ENCODE results near the gene CELSR2. TPM values are rescaled to one million over a fixed set of nuclear protein-coding genes. Genes with fewer than 3 reads are reported as not detected.

The CELSR2 gene
- total RNA-seq, 4 donors from 2014 or later: 14.0 to 16.7 (median 16.3) TPM

DNA sequence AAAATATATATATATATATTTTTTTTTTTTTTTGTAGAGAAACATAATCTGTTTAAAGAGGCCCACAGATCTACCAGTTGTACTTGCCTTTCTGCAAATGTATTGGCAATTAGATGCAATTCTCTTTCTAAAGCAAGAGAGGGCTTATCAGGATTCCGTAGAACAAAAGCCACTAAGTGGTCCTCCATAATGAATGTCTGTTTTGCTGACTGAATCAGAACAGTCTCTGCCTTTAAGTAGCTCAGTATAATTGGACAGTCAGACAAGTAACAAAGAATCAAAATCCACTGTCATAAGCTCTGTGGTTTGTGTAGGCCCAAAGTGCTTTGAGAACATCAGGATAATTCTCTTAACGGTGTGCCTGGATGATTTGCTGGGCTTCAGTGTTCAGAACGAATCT, 18.3 kb upstream of the CELSR2 start:
- TF ChIP-seq POLR2A (IDR thresholded peaks at IDR 0.05) (no peak), EP300 (IDR thresholded peaks at IDR 0.05) (no peak)
- TF ChIP-seq, protein P1, sequence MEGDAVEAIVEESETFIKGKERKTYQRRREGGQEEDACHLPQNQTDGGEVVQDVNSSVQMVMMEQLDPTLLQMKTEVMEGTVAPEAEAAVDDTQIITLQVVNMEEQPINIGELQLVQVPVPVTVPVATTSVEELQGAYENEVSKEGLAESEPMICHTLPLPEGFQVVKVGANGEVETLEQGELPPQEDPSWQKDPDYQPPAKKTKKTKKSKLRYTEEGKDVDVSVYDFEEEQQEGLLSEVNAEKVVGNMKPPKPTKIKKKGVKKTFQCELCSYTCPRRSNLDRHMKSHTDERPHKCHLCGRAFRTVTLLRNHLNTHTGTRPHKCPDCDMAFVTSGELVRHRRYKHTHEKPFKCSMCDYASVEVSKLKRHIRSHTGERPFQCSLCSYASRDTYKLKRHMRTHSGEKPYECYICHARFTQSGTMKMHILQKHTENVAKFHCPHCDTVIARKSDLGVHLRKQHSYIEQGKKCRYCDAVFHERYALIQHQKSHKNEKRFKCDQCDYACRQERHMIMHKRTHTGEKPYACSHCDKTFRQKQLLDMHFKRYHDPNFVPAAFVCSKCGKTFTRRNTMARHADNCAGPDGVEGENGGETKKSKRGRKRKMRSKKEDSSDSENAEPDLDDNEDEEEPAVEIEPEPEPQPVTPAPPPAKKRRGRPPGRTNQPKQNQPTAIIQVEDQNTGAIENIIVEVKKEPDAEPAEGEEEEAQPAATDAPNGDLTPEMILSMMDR (IDR thresholded peaks at IDR 0.05): no peak
- H3K9me3 ChIP-seq: no peaks in the 10 kb centered on the region
- 46 to 58% methylated on average over 3 of the region's 3 CpGs for WGBS, 2 donors
- H3K4me1 ChIP-seq: peaks cover 0 to 3% (median 0%) of the 10 kb centered on the region in 4 donors
- no peak overlapping the region for H3K4me3 ChIP-seq
- H3K27me3 ChIP-seq: no peaks in the 10 kb centered on the region
- DNase-seq (ENCODE audit: low spot score in 2 of 2): no peak
- no peak overlapping the region for H3K27ac ChIP-seq
- H3K36me3 ChIP-seq: peaks cover 3 to 91% (median 30%) of the 10 kb centered on the region in 3 donors

DNA sequence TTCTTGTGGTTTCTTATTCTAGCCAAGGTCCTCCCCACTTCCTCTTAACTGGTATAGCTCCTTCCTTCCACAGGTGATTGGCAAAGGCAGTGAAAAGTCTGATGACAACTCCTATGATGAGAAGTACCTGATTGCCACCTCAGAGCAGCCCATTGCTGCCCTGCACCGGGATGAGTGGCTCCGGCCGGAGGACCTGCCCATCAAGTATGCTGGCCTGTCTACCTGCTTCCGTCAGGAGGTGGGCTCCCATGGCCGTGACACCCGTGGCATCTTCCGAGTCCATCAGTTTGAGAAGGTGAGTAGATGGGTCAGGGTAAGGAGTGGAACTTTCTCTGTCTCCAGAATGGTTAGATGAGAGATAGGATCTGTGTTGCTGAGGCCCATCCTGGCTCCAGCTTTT, 14.2 kb upstream of the CELSR2 start:
- H3K27me3 ChIP-seq: no peaks in the 10 kb centered on the region
- peaks cover 5 to 95% (median 27%) of the 10 kb centered on the region in 3 donors for H3K36me3 ChIP-seq
- no peak overlapping the region for H3K4me3 ChIP-seq
- H3K27ac ChIP-seq: no peak overlapping the region
- H3K4me1 ChIP-seq: peaks cover 0 to 2% (median 0%) of the 10 kb centered on the region in 4 donors
- H3K9me3 ChIP-seq: no peaks in the 10 kb centered on the region
- DNase-seq (ENCODE audit: low spot score in 2 of 2): no peak
- WGBS, 2 donors: 94 to 96% methylated on average over 7 of the region's 7 CpGs
- TF ChIP-seq EP300 (IDR thresholded peaks at IDR 0.05) (no peak), POLR2A (IDR thresholded peaks at IDR 0.05) (no peak)
- TF ChIP-seq, protein P1 (IDR thresholded peaks at IDR 0.05): no peak

DNA sequence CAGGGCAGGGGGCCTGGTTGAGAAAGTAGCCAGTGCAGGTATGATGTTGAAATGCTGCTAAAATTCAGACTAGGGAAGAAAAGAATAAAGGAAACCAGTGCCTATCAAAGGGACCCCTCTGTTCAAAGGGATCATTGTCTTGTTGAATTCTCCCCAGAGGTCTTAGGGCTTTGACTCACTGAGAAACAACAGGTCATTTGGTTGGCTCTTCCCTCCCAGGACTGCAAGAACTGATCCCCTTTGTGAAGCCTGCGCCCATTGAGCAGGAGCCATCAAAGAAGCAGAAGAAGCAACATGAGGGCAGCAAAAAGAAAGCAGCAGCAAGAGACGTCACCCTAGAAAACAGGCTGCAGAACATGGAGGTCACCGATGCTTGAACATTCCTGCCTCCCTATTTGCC, 11.8 kb upstream of the CELSR2 start:
- Histone ChIP-seq H3K27ac (no peak overlapping the region), H3K4me3 (no peak overlapping the region), H3K36me3 (peaks cover 5 to 71% (median 16%) of the 10 kb centered on the region in 3 donors), H3K4me1 (peaks cover 0 to 24% (median 8%) of the 10 kb centered on the region in 4 donors), H3K27me3 (no peaks in the 10 kb centered on the region), H3K9me3 (no peaks in the 10 kb centered on the region)
- DNase-seq (ENCODE audit: low spot score in 2 of 2): no peak
- 59 to 70% methylated on average over 3 of the region's 3 CpGs for WGBS, 2 donors
- TF ChIP-seq, protein P1 (IDR thresholded peaks at IDR 0.05): no peak
- no peak for TF ChIP-seq POLR2A (IDR thresholded peaks at IDR 0.05)
- TF ChIP-seq EP300 (IDR thresholded peaks at IDR 0.05): no peak

DNA sequence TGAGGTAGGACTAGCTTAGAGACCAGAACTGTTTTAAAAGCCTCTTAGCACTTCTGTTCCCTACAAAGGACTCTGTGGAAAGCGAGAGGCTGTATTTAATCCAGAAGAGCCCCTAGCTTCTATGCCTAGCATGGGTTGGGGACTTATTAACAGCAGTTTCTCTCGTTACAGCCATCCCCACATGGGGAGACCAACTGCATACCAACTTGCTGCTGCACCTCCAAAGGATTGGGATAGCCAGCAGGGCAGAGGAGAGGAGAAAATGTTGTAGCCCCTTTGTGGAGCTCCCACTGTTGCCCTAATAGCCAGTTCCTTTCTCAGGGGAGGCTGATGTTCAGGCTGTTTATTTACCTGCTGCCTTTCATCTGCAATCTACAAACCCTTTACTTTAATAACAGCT, 11.0 kb upstream of the CELSR2 start:
- H3K36me3 ChIP-seq: peaks cover 5 to 63% (median 16%) of the 10 kb centered on the region in 3 donors
- DNase-seq (ENCODE audit: low spot score in 2 of 2): no peak
- H3K9me3 ChIP-seq: no peaks in the 10 kb centered on the region
- H3K4me1 ChIP-seq: peaks cover 0 to 26% (median 8%) of the 10 kb centered on the region in 4 donors
- no peak overlapping the region for H3K27ac ChIP-seq
- no peak for TF ChIP-seq EP300 (IDR thresholded peaks at IDR 0.05)
- TF ChIP-seq, protein P1 (IDR thresholded peaks at IDR 0.05): no peak
- no peak for TF ChIP-seq POLR2A (IDR thresholded peaks at IDR 0.05)
- 80 to 81% methylated on average over 2 of the region's 2 CpGs for WGBS, 2 donors
- no peak overlapping the region for H3K4me3 ChIP-seq
- H3K27me3 ChIP-seq: no peaks in the 10 kb centered on the region

DNA sequence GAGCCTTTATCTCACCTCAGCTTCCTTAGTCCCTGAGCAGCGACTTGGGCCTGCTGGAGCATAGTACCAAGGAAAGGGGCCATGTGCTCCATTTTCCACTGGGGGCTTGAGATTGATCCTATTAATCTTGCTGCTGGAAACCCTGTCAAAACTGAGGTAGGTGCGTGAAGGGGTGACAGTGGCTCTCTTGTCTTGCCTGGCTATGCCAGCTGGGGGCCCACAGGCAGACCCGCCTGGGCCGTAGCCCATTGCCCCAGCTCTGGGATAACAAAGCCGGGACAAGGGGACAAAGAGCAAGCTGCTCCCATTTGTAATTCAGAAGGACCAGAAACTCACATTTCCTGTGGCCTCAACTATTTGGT, 10.3 kb upstream of the CELSR2 start:
- no peaks in the 10 kb centered on the region for H3K9me3 ChIP-seq
- no peak for DNase-seq (ENCODE audit: low spot score in 2 of 2)
- H3K36me3 ChIP-seq: peaks cover 5 to 57% (median 16%) of the 10 kb centered on the region in 3 donors
- peak overlapping the region in 1 of 4 donors; percentile 68 for H3K27ac ChIP-seq
- 57 to 69% methylated on average over 5 of the region's 5 CpGs for WGBS, 2 donors
- H3K4me1 ChIP-seq: peaks cover 0 to 26% (median 8%) of the 10 kb centered on the region in 4 donors
- H3K4me3 ChIP-seq: no peak overlapping the region
- no peak for TF ChIP-seq POLR2A (IDR thresholded peaks at IDR 0.05)
- TF ChIP-seq EP300 (IDR thresholded peaks at IDR 0.05): no peak
- TF ChIP-seq, protein P1 (IDR thresholded peaks at IDR 0.05): no peak
- H3K27me3 ChIP-seq: no peaks in the 10 kb centered on the region
